Smooth muscle cell (in vitro differentiated cells): Measurements from ENCODE around the gene LRRC8A. TPM values are rescaled to one million over a fixed set of nuclear protein-coding genes. Genes with fewer than 3 reads are reported as not detected.

Source experiments
- DNase-seq: peaks from one replicate; lab custom pipeline; 2025; ENCODE audit not compliant: unreplicated experiment; lab: John Stamatoyannopoulos, UW
- H2AFZ ChIP-seq: fragments of 200-600 bp; sonication (generic); 2 replicates; pipeline ENCODE4 v1.6.0; 2016; ENCODE audit warnings: antibody characterized with exemption, low read depth, mild to moderate bottlenecking
- H3F3A ChIP-seq: fragments of 200-600 bp; sonication (generic); 2 replicates; pipeline ENCODE4 v1.6.0; 2017; ENCODE audit warnings: antibody characterized with exemption, low read depth
- H3K27ac ChIP-seq: fragments of 200-600 bp; sonication (generic); 2 replicates; pipeline ENCODE4 v1.5.1; 2016; ENCODE audit warnings: low read depth, mild to moderate bottlenecking
- H3K27me3 ChIP-seq: fragments of 200-600 bp; sonication (generic); 2 replicates; pipeline ENCODE4 v1.6.1; 2016; ENCODE audit warnings: low read depth, mild to moderate bottlenecking
- H3K36me3 ChIP-seq: fragments of 200-600 bp; sonication (generic); 2 replicates; pipeline ENCODE4 v1.5.1; 2016; ENCODE audit warnings: low read depth
- H3K4me1 ChIP-seq: fragments of 200-600 bp; sonication (generic); 2 replicates; pipeline ENCODE4 v1.5.1; 2016; ENCODE audit warnings: low read depth
- H3K4me2 ChIP-seq: fragments of 200-600 bp; sonication (generic); 2 replicates; pipeline ENCODE4 v1.6.0; 2016; ENCODE audit warnings: mild to moderate bottlenecking
- H3K4me3 ChIP-seq: fragments of 200-600 bp; sonication (generic); 2 replicates; pipeline ENCODE4 v1.5.1; 2016; ENCODE audit warnings: mild to moderate bottlenecking
- H3K79me2 ChIP-seq: fragments of 200-600 bp; sonication (generic); 2 replicates; pipeline ENCODE4 v1.6.0; 2016; ENCODE audit warnings: low read depth, mild to moderate bottlenecking
- H3K9ac ChIP-seq: fragments of 200-600 bp; sonication (generic); 2 replicates; pipeline ENCODE4 v1.6.0; 2016; ENCODE audit warnings: low read depth
- H3K9me3 ChIP-seq: fragments of 200-600 bp; sonication (generic); replicated peaks from 2 replicates; pipeline ENCODE4 v1.5.1; 2016; ENCODE audit warnings: low read depth
- H4K20me1 ChIP-seq: fragments of 200-600 bp; sonication (generic); 2 replicates; pipeline ENCODE4 v1.6.0; 2016; ENCODE audit warnings: low read depth
- WGBS: methylation state at CpG from one replicate; pipeline ENCODE4 v1.1.7; 2016; ENCODE audit warnings: low lambda C conversion rate; 5-methylcytosine and 5-hydroxymethylcytosine counted together
- polyA plus RNA-seq: library from polyadenylated mRNA; unstranded; fragments of >200 nt; fragmentation: Nextera tagmentation; extraction: Ambion mirVana; gene quantifications from 2 replicates; pipeline ENCODE4 v1.2.1, GENCODE V29; 2016
- total RNA-seq: library from RNA; depleted of rRNA; stranded (reverse); fragments of >200 nt; gene quantifications from 2 replicates; pipeline ENCODE4 v1.2.3, GENCODE V29; 2014
- TF ChIP-seq, protein P1 (sequence below): fragments of 200-600 bp; sonication (generic); IDR thresholded peaks from 2 replicates; pipeline ENCODE4 v1.5.1; 2017; ENCODE audit warnings: borderline replicate concordance, mild to moderate bottlenecking, antibody characterized with exemption; ENCODE audit not compliant: insufficient read depth, poor library complexity, severe bottlenecking

Gene LRRC8A
- total and polyA plus RNA-seq, 2 experiments from 2014 or later, result 50.1 to 58.3 TPM

DNA sequence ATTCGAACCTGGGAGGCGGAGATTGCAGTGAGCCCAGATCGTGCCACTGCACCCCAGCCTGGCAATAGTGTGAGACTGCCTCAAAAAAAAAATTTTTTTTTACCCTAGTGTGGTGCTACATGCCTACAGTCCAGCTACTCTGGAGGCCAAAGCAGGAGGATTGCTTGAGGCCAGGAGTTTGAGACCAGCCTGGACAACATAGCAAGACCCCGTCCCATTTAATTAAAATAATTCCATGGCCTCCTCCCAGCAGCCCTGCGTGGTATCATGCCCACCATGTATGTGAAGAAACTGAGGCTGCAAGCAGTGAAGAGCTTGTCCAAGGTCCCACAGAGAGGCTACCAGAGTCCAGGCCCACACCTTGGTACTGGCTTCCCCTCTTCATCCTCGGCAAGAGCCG, 19.4 kb downstream of the LRRC8A start:
- no peak overlapping the region for H3K27ac ChIP-seq
- peaks cover 83% of the 10 kb centered on the region for H4K20me1 ChIP-seq
- no peak for DNase-seq
- H3K4me3 ChIP-seq, result no peak overlapping the region
- H3K9ac ChIP-seq, result no peak overlapping the region
- H3K4me2 ChIP-seq, result no peak overlapping the region
- peaks cover 68% of the 10 kb centered on the region for H3K79me2 ChIP-seq
- H3K27me3 ChIP-seq, result no peaks in the 10 kb centered on the region
- H3K36me3 ChIP-seq, result no peaks in the 10 kb centered on the region
- H3K4me1 ChIP-seq, result no peaks in the 10 kb centered on the region
- H3K9me3 ChIP-seq, result no peaks in the 10 kb centered on the region
- no peak overlapping the region for H2AFZ ChIP-seq
- TF ChIP-seq, protein P1, sequence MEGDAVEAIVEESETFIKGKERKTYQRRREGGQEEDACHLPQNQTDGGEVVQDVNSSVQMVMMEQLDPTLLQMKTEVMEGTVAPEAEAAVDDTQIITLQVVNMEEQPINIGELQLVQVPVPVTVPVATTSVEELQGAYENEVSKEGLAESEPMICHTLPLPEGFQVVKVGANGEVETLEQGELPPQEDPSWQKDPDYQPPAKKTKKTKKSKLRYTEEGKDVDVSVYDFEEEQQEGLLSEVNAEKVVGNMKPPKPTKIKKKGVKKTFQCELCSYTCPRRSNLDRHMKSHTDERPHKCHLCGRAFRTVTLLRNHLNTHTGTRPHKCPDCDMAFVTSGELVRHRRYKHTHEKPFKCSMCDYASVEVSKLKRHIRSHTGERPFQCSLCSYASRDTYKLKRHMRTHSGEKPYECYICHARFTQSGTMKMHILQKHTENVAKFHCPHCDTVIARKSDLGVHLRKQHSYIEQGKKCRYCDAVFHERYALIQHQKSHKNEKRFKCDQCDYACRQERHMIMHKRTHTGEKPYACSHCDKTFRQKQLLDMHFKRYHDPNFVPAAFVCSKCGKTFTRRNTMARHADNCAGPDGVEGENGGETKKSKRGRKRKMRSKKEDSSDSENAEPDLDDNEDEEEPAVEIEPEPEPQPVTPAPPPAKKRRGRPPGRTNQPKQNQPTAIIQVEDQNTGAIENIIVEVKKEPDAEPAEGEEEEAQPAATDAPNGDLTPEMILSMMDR, result no peak
- WGBS, result 88% methylated on average over 7 of the region's 7 CpGs
- H3F3A ChIP-seq, result peaks cover 3% of the 10 kb centered on the region

DNA sequence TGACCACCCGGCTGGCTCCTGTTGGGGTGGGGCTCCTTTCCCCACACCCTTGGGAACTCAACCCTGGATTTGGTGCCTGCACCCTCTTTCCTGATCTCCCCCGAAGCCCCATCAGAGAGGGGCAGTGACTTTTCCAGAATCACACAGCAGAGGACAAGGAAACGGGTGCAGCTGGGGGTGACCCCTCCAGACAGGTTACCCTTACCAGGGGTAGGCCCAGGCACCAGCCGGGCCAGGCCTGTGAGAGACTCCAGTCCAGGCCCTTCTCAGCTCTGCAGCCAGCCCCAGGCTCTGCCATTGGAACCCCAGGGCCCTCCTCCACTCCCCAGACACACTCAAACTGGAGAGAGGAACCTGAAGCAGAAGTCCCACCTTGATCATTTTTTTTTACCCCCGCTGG, 19.9 kb downstream of the LRRC8A start:
- Histone ChIP-seq H3K27ac (peak overlapping the region; percentile 49), H3K36me3 (no peaks in the 10 kb centered on the region), H3K4me3 (no peak overlapping the region), H3K9ac (no peak overlapping the region), H3K4me1 (no peaks in the 10 kb centered on the region), H3F3A (peaks cover 3% of the 10 kb centered on the region), H3K79me2 (peaks cover 68% of the 10 kb centered on the region), H3K9me3 (no peaks in the 10 kb centered on the region), H2AFZ (no peak overlapping the region), H3K27me3 (no peaks in the 10 kb centered on the region), H4K20me1 (peaks cover 78% of the 10 kb centered on the region), H3K4me2 (no peak overlapping the region)
- WGBS, result 93% methylated on average over 5 of the region's 5 CpGs
- TF ChIP-seq, protein P1, result no peak
- DNase-seq, result no peak

DNA sequence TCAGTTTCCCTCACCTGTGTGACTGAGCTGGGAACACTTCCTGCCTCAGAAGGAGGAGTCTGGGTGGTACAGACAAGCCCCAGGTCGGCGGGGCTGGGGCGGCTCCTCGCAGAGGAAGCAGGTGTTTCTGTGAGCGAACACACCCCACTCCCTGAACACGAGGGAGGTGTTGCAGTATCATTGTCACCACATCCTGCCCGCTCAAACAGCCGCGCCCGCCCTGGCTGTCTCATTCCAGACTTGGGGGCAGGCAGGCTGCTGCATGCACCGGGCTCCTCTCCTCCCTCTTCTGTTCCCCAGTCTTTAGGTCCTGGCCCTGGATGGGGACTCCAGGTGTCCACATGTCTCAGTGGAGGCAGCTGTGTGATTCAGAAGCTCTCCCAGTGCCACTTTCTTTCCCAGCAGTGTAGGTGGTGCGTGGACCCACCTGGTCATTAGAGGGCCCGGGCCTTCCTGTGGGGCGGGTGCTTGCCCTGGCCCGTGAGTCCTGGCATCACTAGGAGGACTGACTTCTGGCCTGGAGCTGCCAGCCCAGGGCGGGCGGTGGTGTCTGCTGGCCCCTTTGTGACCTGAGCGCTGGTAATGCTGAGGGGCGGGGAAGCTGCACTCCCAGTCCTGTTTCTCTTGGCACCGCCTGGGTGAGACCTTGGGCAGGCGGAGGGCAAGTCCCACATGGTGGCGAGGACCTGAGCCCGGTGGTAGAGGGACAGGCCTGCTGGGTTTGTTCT, 20.6 kb downstream of the LRRC8A start:
- Histone ChIP-seq H4K20me1 (peaks cover 71% of the 10 kb centered on the region), H3K9ac (no peak overlapping the region), H3K4me3 (no peak overlapping the region), H3K4me2 (no peak overlapping the region), H3F3A (peaks cover 3% of the 10 kb centered on the region), H3K27me3 (no peaks in the 10 kb centered on the region), H3K79me2 (peaks cover 64% of the 10 kb centered on the region), H3K27ac (peak overlapping the region; percentile 49), H3K9me3 (no peaks in the 10 kb centered on the region), H3K4me1 (no peaks in the 10 kb centered on the region), H2AFZ (no peak overlapping the region), H3K36me3 (peaks cover 2% of the 10 kb centered on the region)
- DNase-seq, result no peak
- TF ChIP-seq, protein P1, result no peak
- WGBS, result 85% methylated on average over 23 of the region's 23 CpGs

DNA sequence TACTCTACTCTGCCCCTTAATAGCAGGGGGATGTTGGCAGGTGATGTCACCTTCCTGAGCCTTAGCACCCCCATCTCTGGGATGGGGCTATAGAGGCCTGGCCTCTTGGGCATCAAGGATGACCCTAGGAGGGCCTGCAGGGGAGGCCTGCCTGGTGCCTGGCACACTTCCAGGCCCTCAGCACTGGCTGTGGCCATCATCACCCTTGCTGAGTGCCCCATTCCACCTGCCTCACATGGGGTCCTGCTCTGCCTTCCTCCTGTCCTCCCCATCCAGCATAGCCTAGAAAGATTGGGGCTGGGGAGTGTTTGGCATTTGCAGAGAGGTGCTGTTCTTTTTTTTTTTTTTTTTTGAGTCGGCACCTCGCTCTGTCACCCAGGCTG, 21.1 kb downstream of the LRRC8A start:
- H3K9me3 ChIP-seq, result no peaks in the 10 kb centered on the region
- H3K9ac ChIP-seq, result no peak overlapping the region
- H3F3A ChIP-seq, result peaks cover 3% of the 10 kb centered on the region
- TF ChIP-seq, protein P1, result no peak
- 95% methylated on average over 2 of the region's 2 CpGs for WGBS
- H4K20me1 ChIP-seq, result peaks cover 68% of the 10 kb centered on the region
- H3K27me3 ChIP-seq, result no peaks in the 10 kb centered on the region
- peaks cover 7% of the 10 kb centered on the region for H3K36me3 ChIP-seq
- peaks cover 59% of the 10 kb centered on the region for H3K79me2 ChIP-seq
- H3K4me1 ChIP-seq, result no peaks in the 10 kb centered on the region
- H3K4me2 ChIP-seq, result no peak overlapping the region
- peak overlapping the region; percentile 49 for H3K27ac ChIP-seq
- H3K4me3 ChIP-seq, result no peak overlapping the region
- no peak for DNase-seq
- no peak overlapping the region for H2AFZ ChIP-seq
